Frontal cortex (tissue), 4 donors: ENCODE results near the gene CAMK2B. TPM values are rescaled to one million over a fixed set of nuclear protein-coding genes. Genes with fewer than 3 reads are reported as not detected.

Source experiments
- DNase-seq, 2 donors: peaks; one replicate each; pipeline ENCODE4 v3.0.0; 2012; ENCODE audit warnings: low spot score in 2 of 2
- FAIRE-seq: peaks from 2 replicates; lab custom pipeline; 2012; peaks lifted over from hg19 to GRCh38; lab: Jason Lieb, UNC
- total RNA-seq: library from RNA; depleted of rRNA; stranded (reverse); fragments of >200 nt; gene quantifications from one replicate; pipeline ENCODE4 v1.2.3, GENCODE V29; 2014
- donor health status: control.
- donor health status: control.
- donor health status: control.

The CAMK2B gene
- total RNA-seq, 1 donor from 2014 or later: 99.5 TPM

DNA sequence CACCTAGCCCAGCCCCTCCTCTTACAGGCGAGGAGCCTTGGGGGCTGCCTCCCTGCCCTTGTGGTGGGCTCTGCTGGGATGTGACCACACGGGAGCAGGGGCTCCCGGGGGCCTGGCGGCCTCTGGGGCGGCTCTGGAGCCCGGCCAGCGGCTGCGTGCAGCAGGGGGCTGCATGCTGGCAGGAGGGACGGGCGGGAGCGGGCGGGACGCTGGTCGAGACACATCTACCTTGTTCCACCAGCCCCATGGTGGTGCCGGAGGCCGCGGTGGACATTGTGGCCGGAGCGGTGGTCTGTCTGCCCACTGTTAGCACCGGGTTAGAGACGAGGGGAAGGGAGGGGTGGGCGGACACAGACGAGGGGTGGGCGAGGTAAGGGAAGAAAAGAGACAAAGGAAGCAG lies 86.0 kb downstream of the CAMK2B start:
- FAIRE-seq (no peak), DNase-seq (no peak)

DNA sequence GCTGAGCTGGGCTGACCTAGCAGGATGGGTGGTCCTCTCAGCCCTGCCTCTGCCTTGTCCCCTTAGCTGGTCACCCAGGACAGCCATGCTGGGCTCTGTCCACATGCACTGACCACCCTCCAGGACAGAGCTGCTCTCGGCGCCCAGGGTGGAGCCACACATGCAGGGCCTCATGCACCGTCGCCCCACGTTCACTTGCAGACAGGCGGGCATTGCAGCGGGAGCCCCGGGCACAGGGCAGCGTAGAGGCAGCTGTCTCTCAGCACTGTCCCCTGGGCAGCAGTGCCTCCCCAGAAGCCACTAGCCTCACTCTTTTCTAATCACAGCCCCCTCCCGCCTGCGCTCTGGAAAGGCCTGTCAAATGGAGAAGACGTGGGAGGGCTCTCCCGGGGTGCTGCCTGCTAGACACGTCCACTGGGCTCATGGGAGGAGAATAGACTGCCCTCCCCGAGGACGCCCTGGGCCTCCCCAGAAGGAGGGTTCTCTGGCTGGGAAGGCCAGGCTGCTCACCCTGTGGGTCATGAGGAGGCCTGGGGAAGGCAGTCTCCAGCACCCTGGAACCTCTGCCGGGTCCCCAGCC lies 87.2 kb downstream of the CAMK2B start:
- FAIRE-seq (no peak), DNase-seq (no peak)

GRCh38 chr7:44237696-44238095 lies 87.7 kb downstream of the CAMK2B start:
- FAIRE-seq (no peak), DNase-seq (no peak)

- DNase-seq: no peak
These were observed 89.1 kb downstream of the CAMK2B start for GRCh38 chr7:44236333-44236728.

DNA sequence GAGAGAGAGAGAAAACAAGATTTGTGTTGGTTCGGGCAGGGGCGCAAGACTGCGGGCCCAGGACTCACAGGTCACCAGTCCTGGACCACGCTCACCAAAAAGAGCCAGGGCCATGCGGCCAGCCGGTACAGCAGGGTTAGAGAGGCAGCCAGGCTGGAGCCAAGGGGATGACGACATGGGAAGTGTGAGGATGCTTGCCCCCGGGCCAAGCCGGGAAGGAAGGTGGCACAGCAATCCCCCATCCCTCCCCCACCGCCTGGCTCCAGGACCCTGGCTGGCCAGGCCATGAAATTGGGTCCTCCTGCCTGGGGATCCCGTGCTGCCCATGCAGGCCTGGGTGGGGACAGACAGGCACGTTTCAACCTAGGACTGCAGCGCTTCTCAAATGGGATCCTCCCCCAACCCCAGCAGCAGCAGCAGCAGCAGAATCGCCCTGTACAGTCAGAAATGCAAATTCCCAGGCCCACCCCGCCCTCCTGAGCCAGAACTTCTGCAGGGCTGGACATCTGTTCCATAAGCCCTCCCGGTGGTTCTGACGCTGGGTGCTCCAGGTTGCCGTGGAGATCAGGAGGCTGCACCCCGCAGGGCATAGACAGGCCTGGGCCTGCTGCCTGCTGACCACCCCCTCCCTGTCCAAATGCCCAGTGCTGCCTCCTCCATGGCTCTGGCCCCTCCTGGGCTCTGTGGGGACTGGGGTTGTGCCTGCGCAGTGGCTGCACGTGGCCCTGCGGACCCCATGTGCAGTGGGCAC lies 89.6 kb downstream of the CAMK2B start:
- FAIRE-seq (no peak), DNase-seq (no peak)

More at GRCh38 chr7:44236333-44236728, 89.1 kb downstream of the CAMK2B start:
- FAIRE-seq: no peak

GRCh38 chr7:44235066-44235465 lies 90.3 kb downstream of the CAMK2B start:
- DNase-seq (no peak), FAIRE-seq (no peak)

DNA sequence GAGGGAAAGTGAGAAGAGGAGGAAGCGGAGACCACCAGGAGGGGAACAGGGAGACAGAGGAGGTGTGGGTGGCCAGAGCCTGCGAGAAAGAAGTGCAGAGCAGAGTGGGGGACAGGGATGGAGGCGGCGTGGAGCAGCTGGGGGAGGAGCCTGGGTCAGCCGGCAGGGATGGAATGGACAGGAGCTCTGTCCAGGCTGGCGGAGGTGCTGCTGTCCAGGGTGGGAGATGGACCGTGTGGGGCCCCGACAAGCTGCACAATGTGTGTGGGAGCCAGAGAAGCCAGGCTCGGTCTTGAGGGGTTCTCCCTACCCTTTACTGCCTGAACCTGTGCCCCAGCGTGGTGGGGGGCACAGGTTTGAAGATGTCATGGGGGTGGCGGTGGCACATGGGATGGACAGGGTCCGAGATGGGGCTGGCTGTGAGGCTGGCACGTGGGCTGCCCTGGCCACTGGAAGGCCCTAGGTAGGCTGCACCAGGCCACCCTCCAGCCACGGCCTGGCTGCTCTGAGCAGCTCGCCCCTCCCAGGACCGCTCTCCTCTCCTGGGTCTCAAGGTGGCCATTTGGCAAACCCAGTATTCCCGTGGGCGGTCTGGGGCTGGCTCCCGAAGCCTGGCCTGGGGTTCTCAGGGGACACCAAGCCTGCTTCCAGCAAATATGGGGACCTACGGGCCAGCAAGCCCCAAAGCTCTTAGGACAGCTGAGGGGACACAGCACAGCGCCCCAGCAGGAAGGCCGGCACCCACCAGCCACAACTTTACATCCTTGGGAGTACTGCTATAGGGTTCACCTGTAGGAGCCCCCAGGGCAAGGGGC lies 92.3 kb downstream of the CAMK2B start:
- FAIRE-seq (no peak), DNase-seq (no peak)

GRCh38 chr7:44232396-44232795 lies 93.0 kb downstream of the CAMK2B start:
- no peak for FAIRE-seq
- DNase-seq: no peak

- no peak for FAIRE-seq
- DNase-seq: no peak
These were observed 94.3 kb downstream of the CAMK2B start for GRCh38 chr7:44231088-44231487.

GRCh38 chr7:44230286-44230685 lies 95.1 kb downstream of the CAMK2B start:
- DNase-seq: no peak
- no peak for FAIRE-seq

DNA sequence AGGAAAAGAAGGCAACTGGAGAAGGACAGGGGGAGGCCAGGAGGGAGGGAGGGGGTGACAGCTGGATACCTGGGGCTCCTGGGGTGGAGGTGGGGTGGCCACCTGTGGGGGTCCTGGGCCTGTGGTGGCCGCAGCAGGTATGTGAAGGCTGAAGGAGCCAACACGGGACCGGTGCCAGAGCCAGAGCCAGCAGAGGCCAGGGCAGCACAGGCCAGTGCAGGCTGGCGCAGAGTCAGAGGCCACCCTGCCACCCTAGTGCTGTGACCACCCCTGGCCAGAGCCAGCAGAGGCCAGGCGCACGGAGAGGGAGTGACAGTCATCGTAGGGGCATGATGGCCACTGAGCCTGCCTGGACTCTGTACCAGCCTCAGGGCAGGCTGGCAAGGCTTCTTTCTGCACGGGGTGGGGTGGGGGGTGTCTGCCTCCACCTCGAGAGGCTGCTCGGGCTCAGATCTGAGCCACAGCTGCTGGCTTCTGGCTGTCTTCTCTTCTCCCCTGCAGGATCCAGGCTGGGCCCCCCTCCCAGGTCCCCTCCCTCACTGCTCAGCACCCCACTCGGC lies 95.8 kb downstream of the CAMK2B start:
- FAIRE-seq (no peak), DNase-seq (no peak)

DNA sequence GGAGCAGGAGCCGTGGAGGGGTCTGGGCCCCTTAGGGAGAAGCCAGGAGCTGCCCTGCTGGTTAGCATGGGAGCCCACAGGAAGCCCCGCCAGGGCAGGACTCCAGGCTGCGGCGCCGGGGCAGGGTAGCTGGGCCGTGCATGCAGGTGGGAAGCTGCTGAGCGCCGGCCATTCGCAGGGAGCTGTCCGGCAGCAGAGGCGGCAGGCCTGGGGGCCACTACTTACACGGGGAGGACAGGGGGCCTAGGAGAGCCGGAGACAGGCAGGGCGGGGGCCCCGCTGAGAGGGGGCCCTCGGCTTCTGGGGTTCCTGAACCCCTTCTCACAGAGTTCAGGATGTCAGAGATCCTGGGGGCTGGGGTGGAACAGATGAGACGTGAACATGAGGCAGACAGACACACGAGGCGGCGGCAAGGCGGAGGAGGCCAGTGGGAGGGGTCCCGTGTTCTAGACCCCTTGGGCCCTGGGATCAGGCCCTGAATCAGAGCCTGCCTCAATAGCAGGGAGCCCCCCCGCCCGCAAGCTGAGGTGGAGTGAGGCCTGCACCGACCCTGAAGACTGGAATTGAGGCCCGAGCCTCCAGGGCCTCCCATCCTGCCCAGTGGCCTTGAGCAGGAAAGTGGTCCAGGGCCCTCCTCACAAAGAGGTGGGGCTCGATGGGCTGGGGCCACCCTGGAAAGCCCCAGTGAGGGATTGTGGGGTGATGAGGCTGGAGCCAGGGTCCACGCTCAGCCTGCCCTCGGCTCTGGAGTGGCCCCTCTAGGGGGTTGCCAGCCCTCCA lies 96.6 kb downstream of the CAMK2B start:
- FAIRE-seq (no peak), DNase-seq (no peak)

DNA sequence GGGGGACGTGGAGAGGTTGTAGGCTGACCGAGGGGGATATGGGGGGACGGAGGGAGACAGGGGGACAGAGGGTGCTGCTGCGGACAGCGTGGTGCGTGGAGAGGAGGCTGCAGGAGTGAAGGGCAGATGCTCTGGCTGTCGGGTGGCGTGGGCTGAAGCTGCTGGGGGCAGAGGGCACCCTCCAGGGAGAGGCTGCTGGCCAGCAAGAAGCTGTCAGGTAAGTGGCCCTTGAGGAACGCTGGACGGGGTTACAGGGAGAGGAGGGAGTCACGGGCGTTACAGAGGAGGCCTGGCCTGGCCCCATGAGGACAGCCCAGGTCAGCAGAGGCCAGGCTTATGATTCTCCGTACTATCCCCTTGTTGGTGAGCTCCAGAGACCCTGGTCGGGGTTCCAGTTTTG lies 97.5 kb downstream of the CAMK2B start:
- DNase-seq (no peak), FAIRE-seq (no peak)

DNA sequence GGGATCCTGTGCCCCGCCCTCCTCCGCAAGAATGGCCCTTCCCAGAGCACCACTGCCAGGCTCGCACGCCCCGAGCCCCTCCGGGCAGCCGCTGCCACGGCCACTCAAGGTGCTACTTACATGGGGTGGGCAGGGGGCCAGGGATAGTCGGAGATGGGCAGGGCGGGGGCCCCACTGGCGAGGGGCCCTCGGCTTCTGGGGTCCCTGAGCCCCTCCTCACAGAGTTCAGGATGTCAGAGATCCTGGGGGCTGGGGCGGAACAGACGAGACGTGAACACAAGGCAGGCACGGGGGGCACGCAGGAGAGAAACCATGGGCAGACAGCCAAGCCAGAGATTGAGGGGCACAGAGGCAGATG lies 99.0 kb downstream of the CAMK2B start:
- FAIRE-seq (no peak), DNase-seq (no peak)

- no peak for FAIRE-seq
- DNase-seq: no peak
These were observed 99.6 kb downstream of the CAMK2B start for GRCh38 chr7:44225566-44226395.

DNA sequence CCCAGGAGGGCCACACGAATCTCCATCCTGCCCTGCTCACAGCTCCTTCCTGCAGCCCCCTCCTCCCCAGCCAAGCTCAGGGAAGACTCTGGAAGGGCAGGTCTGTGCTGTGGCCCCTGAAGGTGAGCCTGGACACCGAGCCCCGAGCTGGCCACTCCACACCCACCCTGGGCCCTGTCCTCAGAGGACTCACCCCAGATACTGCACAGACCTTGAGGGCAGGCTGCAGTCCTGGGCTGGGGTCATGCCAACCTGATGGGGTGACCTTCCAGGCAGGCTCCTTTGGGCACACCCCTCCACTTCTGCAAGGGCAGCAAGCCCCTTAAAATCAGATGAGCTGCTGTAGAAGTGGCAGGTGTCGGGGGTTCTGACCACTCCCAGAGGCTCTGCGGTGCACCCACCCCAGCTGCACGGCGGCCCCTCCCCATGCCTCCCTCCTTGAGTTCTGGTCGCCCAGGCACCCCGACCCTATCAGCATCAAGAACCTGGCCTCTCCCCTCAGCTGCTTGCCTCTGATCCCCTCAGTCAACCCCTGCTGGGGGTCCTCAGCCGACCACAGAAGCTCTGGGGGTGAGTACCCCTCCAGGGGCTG lies 100.3 kb downstream of the CAMK2B start:
- FAIRE-seq (no peak), DNase-seq (no peak)

DNA sequence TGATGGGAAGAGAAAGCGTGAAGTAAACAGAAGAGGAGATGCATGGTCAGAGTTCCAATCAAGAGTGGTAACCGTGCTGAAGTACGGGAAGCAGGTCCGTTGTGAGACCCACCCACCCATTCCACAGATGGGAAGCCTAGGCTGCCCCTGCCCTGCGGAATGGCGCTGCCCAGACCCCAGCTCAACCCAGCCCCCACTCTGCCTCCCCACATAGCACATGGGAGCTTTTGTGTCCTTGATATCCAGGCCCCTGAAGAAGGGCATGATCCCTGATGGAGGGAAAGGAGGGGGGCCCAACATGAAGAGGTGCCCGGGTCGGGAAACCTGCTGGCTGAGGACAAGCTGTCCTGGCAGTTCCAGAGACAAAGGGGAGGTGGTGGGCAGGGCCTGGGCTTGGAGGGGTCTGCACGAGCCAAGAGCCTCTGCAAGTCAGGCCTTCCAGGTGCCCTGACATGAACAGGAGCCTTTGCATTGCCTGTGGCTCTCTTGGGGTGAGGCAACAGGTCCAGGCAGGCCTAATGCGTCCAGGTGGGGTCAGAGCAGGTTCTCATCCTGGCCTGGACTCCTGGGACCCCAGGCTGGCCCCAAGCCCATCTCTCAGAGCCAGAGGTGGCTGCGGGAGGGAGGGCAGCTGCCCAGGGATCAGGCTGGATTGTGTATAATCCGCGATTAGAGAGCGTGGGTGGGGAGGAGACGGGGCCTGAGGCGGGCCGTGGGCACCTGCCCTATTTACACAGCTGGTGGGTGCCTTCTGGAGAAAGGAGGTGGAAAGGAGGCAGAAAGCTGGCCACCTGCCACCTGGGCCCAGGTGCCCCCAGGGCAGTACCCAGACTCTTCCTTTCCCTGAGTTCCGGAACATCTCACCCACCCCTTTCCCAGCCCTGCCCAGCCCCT lies 101.1 kb downstream of the CAMK2B start:
- FAIRE-seq: no peak
- no peak for DNase-seq
